ENCODE results near the gene DPP8.
"Not testable (repeated sequence)": the region's sequence is repeated elsewhere in the genome, so short reads cannot be mapped to it uniquely, and the experiment has no call there.

Gene DPP8

DNA sequence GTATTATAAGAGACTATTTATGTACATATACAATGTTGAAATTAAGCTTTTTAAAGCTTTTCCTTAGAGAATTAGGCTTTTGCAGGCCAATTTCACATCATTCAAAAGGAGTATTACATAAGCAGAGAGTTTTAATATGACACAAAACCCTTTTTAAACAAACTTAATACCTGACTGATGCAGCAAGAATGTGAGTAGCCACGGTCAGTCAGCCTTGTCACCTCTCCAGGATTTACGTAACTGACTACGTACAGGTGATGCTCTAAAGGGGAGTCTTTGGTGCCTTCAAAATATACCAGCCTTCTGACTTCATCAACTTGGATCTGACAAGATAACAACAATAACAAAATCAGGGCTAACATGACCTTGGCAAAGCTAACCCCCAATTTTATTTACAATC lies 50.6 kb downstream of the DPP8 start:
- Histone ChIP-seq H3K9ac (ENCODE audit: low read length) (no peak overlapping the region), H3K36me3 (ENCODE audit: control insufficient read depth, insufficient read depth, low read length, severe bottlenecking) (peaks cover 75% of the 10 kb centered on the region), H3K27me3 (replicated peaks; ENCODE audit: control insufficient read depth, insufficient read depth, low read length) (no peaks in the 10 kb centered on the region), H3K4me1 (ENCODE audit: control insufficient read depth, insufficient read depth, low read length) (no peaks in the 10 kb centered on the region), H3K4me3 (ENCODE audit: low read length) (no peak overlapping the region), H3K9me3 (ENCODE audit: control insufficient read depth, low read length) (no peaks in the 10 kb centered on the region)
- DNase-seq (ENCODE audit: low read depth), result no peak

DNA sequence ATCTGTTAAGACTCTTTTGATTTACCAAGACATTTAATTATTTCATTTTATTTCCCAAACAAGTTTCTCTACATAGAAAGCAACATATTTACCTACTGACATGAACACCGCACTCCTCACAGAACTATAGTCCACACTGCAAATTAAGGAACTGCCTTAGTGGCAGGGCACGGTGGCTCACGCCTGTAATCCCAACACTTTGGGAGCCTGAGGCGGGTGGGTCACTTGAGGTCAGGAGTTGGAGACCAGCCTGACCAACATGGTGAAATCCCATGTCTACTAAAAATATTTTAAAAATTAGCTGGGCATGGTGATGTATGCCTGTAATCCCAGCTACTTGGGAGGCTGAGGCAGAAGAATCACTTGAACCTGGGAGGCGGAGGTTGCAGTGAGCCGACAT lies 54.4 kb downstream of the DPP8 start:
- not testable (repeated sequence) for H3K9ac ChIP-seq (ENCODE audit: low read length); H3K4me1 ChIP-seq (ENCODE audit: control insufficient read depth, insufficient read depth, low read length); H3K4me3 ChIP-seq (ENCODE audit: low read length); H3K27me3 ChIP-seq (replicated peaks; ENCODE audit: control insufficient read depth, insufficient read depth, low read length); DNase-seq (ENCODE audit: low read depth); H3K9me3 ChIP-seq (ENCODE audit: control insufficient read depth, low read length)
- H3K36me3 ChIP-seq (ENCODE audit: control insufficient read depth, insufficient read depth, low read length, severe bottlenecking), result peaks cover 83% of the 10 kb centered on the region

DNA sequence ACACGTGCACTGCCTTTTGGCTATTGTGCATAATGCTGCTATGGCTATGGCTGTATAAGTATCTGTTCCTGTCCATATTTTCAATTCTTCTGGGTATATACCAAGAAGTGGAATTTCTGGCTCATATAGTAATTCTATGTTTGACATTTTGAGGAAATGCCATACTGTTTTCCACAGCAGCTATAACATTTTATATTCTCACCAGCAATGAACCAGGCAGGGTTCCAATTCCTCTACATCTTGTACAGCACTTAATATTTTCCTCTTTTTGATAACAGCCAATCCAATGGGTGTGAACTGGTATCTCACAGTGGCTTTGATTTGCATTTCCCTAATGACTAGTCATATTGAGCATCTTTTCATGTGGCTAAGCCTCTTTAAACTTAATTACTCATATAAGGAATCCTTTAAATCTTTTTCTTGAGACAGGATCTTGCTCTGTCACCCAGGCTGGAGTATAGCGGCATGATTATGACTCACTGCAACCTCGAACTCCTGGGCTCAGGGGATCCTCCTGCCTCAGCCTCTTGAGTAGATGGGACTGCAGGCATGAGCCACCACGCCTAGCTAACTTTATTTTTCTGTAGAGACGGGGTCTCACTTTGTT lies 56.6 kb downstream of the DPP8 start:
- no peak overlapping the region for H3K4me3 ChIP-seq (ENCODE audit: low read length)
- H3K9me3 ChIP-seq (ENCODE audit: control insufficient read depth, low read length), result no peaks in the 10 kb centered on the region
- H3K36me3 ChIP-seq (ENCODE audit: control insufficient read depth, insufficient read depth, low read length, severe bottlenecking), result peaks cover 88% of the 10 kb centered on the region
- H3K9ac ChIP-seq (ENCODE audit: low read length), result no peak overlapping the region
- no peak for DNase-seq (ENCODE audit: low read depth)
- H3K4me1 ChIP-seq (ENCODE audit: control insufficient read depth, insufficient read depth, low read length), result no peaks in the 10 kb centered on the region
- no peaks in the 10 kb centered on the region for H3K27me3 ChIP-seq (replicated peaks; ENCODE audit: control insufficient read depth, insufficient read depth, low read length)

DNA sequence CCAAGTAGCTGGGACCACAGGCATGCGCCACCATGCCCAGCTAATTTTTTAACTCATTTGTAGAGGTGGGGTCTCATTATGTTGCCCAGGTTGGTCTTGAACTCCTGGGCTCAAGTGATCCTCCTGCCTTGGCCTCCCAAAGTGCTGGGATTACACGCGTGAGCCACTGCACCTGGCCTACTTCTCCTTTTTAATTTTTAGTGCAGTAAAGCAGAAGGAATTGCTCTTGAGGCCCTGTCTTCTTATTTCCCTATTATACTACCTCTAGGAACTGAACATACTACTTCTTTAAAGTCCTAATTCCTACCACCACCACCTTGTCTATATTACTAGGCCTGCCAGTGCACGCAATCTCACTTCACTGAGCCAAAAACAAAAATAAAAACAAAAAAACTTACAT lies 62.2 kb downstream of the DPP8 start:
- not testable (repeated sequence) for DNase-seq (ENCODE audit: low read depth); H3K27me3 ChIP-seq (replicated peaks; ENCODE audit: control insufficient read depth, insufficient read depth, low read length); H3K4me1 ChIP-seq (ENCODE audit: control insufficient read depth, insufficient read depth, low read length); H3K9me3 ChIP-seq (ENCODE audit: control insufficient read depth, low read length); H3K9ac ChIP-seq (ENCODE audit: low read length); H3K4me3 ChIP-seq (ENCODE audit: low read length)
- H3K36me3 ChIP-seq (ENCODE audit: control insufficient read depth, insufficient read depth, low read length, severe bottlenecking), result peaks cover 83% of the 10 kb centered on the region

DNA sequence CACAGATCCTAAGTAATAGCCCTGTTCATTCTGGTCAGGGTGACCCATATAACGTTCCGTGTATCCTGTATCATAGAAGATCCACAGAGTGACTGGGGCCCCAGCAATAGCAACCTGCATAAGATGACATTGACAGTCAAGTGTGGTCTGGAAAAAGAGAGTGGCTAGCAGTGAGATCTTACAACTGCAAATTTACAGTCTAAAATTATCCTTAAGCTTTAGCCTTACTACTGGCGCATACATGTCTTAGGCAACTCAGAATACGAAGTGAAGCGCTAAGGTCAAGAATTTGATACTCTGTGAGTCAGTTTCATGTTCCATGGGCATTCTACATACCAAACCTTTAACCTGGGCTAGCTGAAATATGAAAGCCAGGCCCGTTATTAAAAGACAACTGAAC lies 65.5 kb downstream of the DPP8 start:
- no peaks in the 10 kb centered on the region for H3K4me1 ChIP-seq (ENCODE audit: control insufficient read depth, insufficient read depth, low read length)
- DNase-seq (ENCODE audit: low read depth), result no peak
- no peak overlapping the region for H3K4me3 ChIP-seq (ENCODE audit: low read length)
- no peaks in the 10 kb centered on the region for H3K9me3 ChIP-seq (ENCODE audit: control insufficient read depth, low read length)
- H3K36me3 ChIP-seq (ENCODE audit: control insufficient read depth, insufficient read depth, low read length, severe bottlenecking), result peaks cover 77% of the 10 kb centered on the region
- H3K27me3 ChIP-seq (replicated peaks; ENCODE audit: control insufficient read depth, insufficient read depth, low read length), result no peaks in the 10 kb centered on the region
- H3K9ac ChIP-seq (ENCODE audit: low read length), result no peak overlapping the region

DNA sequence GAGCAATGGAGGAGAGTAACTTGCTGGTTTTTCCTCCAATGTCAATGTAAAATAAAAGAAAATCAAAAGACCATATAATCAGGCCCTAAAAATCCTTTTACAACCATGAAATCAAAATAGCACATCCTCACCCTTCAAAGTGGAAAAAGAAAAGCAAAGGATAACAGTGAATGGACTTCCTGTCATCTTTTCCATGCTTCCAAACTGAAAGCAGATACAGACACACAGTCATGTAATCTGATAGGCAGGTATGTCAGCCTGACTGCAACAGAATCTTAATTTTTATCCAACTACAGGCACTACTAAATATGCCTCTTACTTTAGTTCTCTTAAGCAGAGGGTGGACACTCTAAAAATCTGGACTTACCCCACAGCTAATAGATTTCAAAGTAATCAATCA lies 66.9 kb downstream of the DPP8 start:
- H3K9ac ChIP-seq (ENCODE audit: low read length), result no peak overlapping the region
- H3K4me1 ChIP-seq (ENCODE audit: control insufficient read depth, insufficient read depth, low read length), result no peaks in the 10 kb centered on the region
- H3K36me3 ChIP-seq (ENCODE audit: control insufficient read depth, insufficient read depth, low read length, severe bottlenecking), result peaks cover 74% of the 10 kb centered on the region
- no peaks in the 10 kb centered on the region for H3K27me3 ChIP-seq (replicated peaks; ENCODE audit: control insufficient read depth, insufficient read depth, low read length)
- DNase-seq (ENCODE audit: low read depth), result no peak
- no peaks in the 10 kb centered on the region for H3K9me3 ChIP-seq (ENCODE audit: control insufficient read depth, low read length)
- no peak overlapping the region for H3K4me3 ChIP-seq (ENCODE audit: low read length)

DNA sequence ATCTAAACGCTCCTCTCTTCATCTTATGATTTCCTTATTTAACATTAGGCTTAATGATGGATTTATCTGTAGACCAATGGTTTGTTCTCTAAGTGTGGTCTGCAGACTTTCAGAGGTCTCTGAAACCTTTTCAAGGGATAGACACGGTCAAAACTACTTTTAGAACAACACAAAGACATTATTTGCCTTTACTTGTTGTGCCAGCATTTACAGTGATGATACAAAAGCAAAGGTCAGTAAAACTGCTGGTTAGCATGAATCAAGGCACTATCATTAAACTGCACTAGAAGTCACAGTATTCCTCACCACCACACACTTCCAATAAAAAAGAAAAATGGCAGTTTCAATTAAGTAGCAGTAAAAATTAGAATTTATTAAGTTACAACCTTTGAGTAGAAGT lies 70.3 kb downstream of the DPP8 start:
- no peak for DNase-seq (ENCODE audit: low read depth)
- no peak overlapping the region for H3K4me3 ChIP-seq (ENCODE audit: low read length)
- no peaks in the 10 kb centered on the region for H3K4me1 ChIP-seq (ENCODE audit: control insufficient read depth, insufficient read depth, low read length)
- no peak overlapping the region for H3K9ac ChIP-seq (ENCODE audit: low read length)
- H3K9me3 ChIP-seq (ENCODE audit: control insufficient read depth, low read length), result no peaks in the 10 kb centered on the region
- no peaks in the 10 kb centered on the region for H3K27me3 ChIP-seq (replicated peaks; ENCODE audit: control insufficient read depth, insufficient read depth, low read length)
- peaks cover 63% of the 10 kb centered on the region for H3K36me3 ChIP-seq (ENCODE audit: control insufficient read depth, insufficient read depth, low read length, severe bottlenecking)

DNA sequence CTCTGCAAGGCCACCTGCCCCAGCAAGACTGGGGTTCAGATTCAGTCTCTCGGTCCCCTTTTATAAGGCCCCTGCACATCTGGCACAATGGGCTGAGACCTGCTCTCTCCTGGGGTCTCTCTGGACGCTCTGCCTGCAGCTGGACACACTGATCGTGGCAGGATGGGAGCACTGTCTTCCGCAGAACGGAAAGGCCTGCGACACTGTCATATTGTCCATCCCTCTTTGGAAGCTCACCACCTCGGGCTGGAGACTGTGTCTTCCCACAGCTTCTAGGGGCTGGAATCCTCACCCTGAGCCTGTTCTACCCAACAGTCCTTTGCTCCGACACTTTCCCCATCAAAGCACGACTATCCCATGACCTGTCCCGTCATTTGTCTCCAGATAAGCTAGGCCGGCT lies 83.3 kb downstream of the DPP8 start:
- H3K9me3 ChIP-seq (ENCODE audit: control insufficient read depth, low read length), result no peaks in the 10 kb centered on the region
- H3K4me3 ChIP-seq (ENCODE audit: low read length), result no peak overlapping the region
- H3K27me3 ChIP-seq (replicated peaks; ENCODE audit: control insufficient read depth, insufficient read depth, low read length), result no peaks in the 10 kb centered on the region
- peaks cover 4% of the 10 kb centered on the region for H3K4me1 ChIP-seq (ENCODE audit: control insufficient read depth, insufficient read depth, low read length)
- H3K9ac ChIP-seq (ENCODE audit: low read length), result no peak overlapping the region
- no peak for DNase-seq (ENCODE audit: low read depth)
- H3K36me3 ChIP-seq (ENCODE audit: control insufficient read depth, insufficient read depth, low read length, severe bottlenecking), result no peaks in the 10 kb centered on the region

DNA sequence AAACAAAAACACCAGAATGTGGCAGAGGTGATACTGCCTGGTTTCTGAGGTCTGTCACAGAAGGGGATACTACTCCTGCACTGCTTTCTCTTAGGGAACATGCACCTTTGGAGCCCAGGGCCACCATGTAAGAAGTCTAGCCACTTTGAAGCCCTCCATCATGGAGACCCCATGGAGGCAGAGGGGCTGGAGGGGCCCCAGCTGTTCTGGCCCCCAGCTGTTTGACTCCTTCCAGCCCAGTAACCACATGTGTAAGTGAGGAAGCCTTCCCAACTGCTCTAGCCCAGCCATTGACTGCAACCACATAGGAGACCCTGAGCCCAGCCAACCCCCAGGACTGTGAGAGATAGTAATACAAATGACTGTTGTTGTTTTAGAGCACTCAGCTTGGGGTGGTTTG lies 85.8 kb downstream of the DPP8 start:
- no peak for DNase-seq (ENCODE audit: low read depth)
- Histone ChIP-seq H3K4me3 (ENCODE audit: low read length) (no peak overlapping the region), H3K27me3 (replicated peaks; ENCODE audit: control insufficient read depth, insufficient read depth, low read length) (no peaks in the 10 kb centered on the region), H3K4me1 (ENCODE audit: control insufficient read depth, insufficient read depth, low read length) (peaks cover 4% of the 10 kb centered on the region), H3K36me3 (ENCODE audit: control insufficient read depth, insufficient read depth, low read length, severe bottlenecking) (no peaks in the 10 kb centered on the region), H3K9me3 (ENCODE audit: control insufficient read depth, low read length) (no peaks in the 10 kb centered on the region), H3K9ac (ENCODE audit: low read length) (no peak overlapping the region)

DNA sequence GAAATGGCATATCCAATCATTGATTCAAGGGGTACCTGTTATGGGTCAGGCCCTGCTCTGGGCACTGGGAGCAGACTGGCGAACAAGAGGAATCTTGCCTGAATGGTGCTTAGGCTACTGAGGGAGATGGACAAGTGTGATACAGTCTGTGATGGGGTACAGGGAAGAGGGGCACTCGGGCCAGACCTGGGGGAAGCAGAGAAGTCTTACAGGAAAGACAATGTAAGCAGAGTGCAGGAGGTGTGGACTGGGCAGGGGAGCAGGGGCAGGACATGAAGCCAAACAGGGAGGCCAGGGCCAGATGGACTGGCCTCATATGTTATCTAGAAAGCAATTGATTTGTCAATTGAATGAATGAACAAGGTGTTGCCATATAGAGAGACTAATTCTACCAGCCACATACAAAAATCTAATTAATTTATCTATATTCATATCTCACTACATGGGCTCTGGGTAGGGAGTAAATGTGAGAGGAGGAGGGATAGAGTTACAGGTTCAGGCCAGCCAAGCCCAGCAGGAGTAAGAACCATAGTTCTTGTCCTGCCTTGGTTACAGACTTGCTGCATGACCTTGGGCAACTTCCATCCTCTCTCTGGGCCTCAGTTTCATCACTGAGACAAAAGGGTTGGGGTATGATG lies 91.2 kb downstream of the DPP8 start:
- no peak for DNase-seq (ENCODE audit: low read depth)
- no peak overlapping the region for H3K9ac ChIP-seq (ENCODE audit: low read length)
- no peaks in the 10 kb centered on the region for H3K9me3 ChIP-seq (ENCODE audit: control insufficient read depth, low read length)
- no peaks in the 10 kb centered on the region for H3K36me3 ChIP-seq (ENCODE audit: control insufficient read depth, insufficient read depth, low read length, severe bottlenecking)
- peaks cover 10% of the 10 kb centered on the region for H3K4me1 ChIP-seq (ENCODE audit: control insufficient read depth, insufficient read depth, low read length)
- no peak overlapping the region for H3K4me3 ChIP-seq (ENCODE audit: low read length)
- H3K27me3 ChIP-seq (replicated peaks; ENCODE audit: control insufficient read depth, insufficient read depth, low read length), result peaks cover 10% of the 10 kb centered on the region

DNA sequence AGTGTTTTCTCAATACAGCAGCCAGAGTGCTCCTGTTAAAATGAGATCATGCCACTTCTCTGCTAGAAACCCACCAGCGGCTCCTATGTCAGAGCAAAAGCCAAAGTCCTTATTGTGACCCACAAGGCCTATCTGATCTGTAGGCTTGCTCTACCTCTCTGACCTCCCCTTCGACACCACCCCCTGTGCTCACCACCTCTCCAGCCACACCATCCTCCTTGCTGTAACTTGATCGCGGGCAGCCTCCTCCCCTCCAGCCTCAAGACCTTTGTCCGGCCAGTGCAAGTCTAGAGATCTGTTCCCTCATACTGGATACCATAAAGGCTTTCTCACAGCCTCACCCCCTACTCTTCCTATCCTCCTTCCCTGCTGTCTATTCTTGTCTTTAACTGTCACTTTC lies 92.8 kb downstream of the DPP8 start:
- no peaks in the 10 kb centered on the region for H3K9me3 ChIP-seq (ENCODE audit: control insufficient read depth, low read length)
- peaks cover 23% of the 10 kb centered on the region for H3K27me3 ChIP-seq (replicated peaks; ENCODE audit: control insufficient read depth, insufficient read depth, low read length)
- H3K9ac ChIP-seq (ENCODE audit: low read length), result no peak overlapping the region
- no peaks in the 10 kb centered on the region for H3K36me3 ChIP-seq (ENCODE audit: control insufficient read depth, insufficient read depth, low read length, severe bottlenecking)
- peaks cover 12% of the 10 kb centered on the region for H3K4me1 ChIP-seq (ENCODE audit: control insufficient read depth, insufficient read depth, low read length)
- H3K4me3 ChIP-seq (ENCODE audit: low read length), result no peak overlapping the region
- DNase-seq (ENCODE audit: low read depth), result no peak

Data from adipocyte (in vitro differentiated cells).